A549 (cell line): ENCODE results near the gene ZNF768. TPM values are rescaled to one million over a fixed set of nuclear protein-coding genes. Genes with fewer than 3 reads are reported as not detected.
A peak's percentile ranks its signal among the peaks of the same experiment; 100 is the strongest.
"Not testable (repeated sequence)": the region's sequence is repeated elsewhere in the genome, so short reads cannot be mapped to it uniquely, and the experiment has no call there.

Experiments used
- ATAC-seq, 2 experiments: fragments of 200-7000 bp in 1 of 2; fragments of >200 bp in 1 of 2; cut with Nextera tagmentation in 1 of 2; cut with Tn5 transposase in 1 of 2; 3 replicates each; pipeline versions ENCODE4 v1.8.0 to v1.9.1; 2018 to 2020; ENCODE audit warnings: mild to moderate bottlenecking in 1 of 2, moderate library complexity in 1 of 2
- CTCF ChIA-PET: fragments of 300-600 bp; sonication (Branson Sonifier 250); formaldehyde crosslinking; extraction: SDS; loops from one replicate; lab custom pipeline; 2021; ENCODE audit warnings: antibody characterized with exemption, inconsistent platforms; lab: Yijun Ruan, JAX
- POLR2A ChIA-PET: fragments of 350-600 bp; formaldehyde crosslinking; extraction: SDS; loops from one replicate; lab custom pipeline; 2021; ENCODE audit warnings: antibody characterized with exemption, inconsistent platforms; lab: Yijun Ruan, JAX
- DNase-seq, 2 experiments: peaks; one replicate each; pipeline versions ENCODE4 v3.0.0 to v3.0.0-alpha.2; 2011 to 2016; ENCODE audit warnings: low read depth in 1 of 2, low spot score in 1 of 2
- FAIRE-seq: peaks from 2 replicates; lab custom pipeline; 2011; peaks lifted over from hg19 to GRCh38; lab: Jason Lieb, UNC
- H3K27ac ChIP-seq, 2 experiments: fragments of >200 bp; sonication (Bioruptor Twin); formaldehyde crosslinking; 3 replicates each; pipeline ENCODE4 v1.5.1; 2016 to 2017
- H3K4me1 ChIP-seq: fragments of >200 bp; sonication (Bioruptor Twin); formaldehyde crosslinking; 3 replicates; pipeline ENCODE4 v1.6.1; 2016
- H3K4me2 ChIP-seq: fragments of >200 bp; sonication (Bioruptor Twin); formaldehyde crosslinking; 3 replicates; pipeline ENCODE4 v1.6.1; 2016
- H3K4me3 ChIP-seq: fragments of >200 bp; sonication (Bioruptor Twin); formaldehyde crosslinking; 3 replicates; pipeline ENCODE4 v1.5.1; 2016
- H3K9me3 ChIP-seq: fragments of >200 bp; sonication (Bioruptor Twin); formaldehyde crosslinking; 3 replicates; pipeline ENCODE4 v1.6.1; 2016
- CEBPB ChIP-seq, 2 experiments: fragments of >200 bp in 1 of 2; sonication (Bioruptor Twin) in 1 of 2; formaldehyde crosslinking in 1 of 2; IDR thresholded peaks; 2 replicates each; pipeline ENCODE4 v1.6.1; 2012 to 2016
- FOSL2 ChIP-seq, 2 experiments: fragments of 450-650 bp in 1 of 2; fragments of >200 bp in 1 of 2; sonication (Bioruptor Twin) in 1 of 2; formaldehyde crosslinking; IDR thresholded peaks; 2 replicates each; pipeline versions ENCODE4 v1.5.0 to v1.6.1; 2016 to 2020; ENCODE audit warnings: mild to moderate bottlenecking in 1 of 2, moderate library complexity in 1 of 2
- HEYL ChIP-seq: fragments of 250-450 bp; sonication (Bioruptor Pico); IDR thresholded peaks from 2 replicates; pipeline ENCODE4 v1.8.0; 2021; ENCODE audit warnings: mild to moderate bottlenecking, moderate library complexity
- KDM5A ChIP-seq: fragments of 200-600 bp; sonication (generic); IDR thresholded peaks from 2 replicates; pipeline ENCODE4 v1.6.1; 2016; ENCODE audit warnings: antibody characterized with exemption, mild to moderate bottlenecking
- MAFK ChIP-seq: fragments of 450-650 bp; IDR thresholded peaks from 2 replicates; pipeline ENCODE4 v1.6.1; 2014; ENCODE audit not compliant: partially characterized antibody
- NFE2L2 ChIP-seq: fragments of 150-350 bp; conservative IDR thresholded peaks from 2 replicates; pipeline ENCODE4 v1.6.1; 2014; ENCODE audit warnings: low read length
- NPAS2 ChIP-seq: fragments of 250-450 bp; sonication (Bioruptor Pico); IDR thresholded peaks from 2 replicates; pipeline ENCODE4 v1.8.0; 2022; ENCODE audit warnings: mild to moderate bottlenecking, moderate library complexity, borderline replicate concordance
- POLR2AphosphoS2 ChIP-seq: conservative IDR thresholded peaks from 2 replicates; pipeline ENCODE4 v1.6.1; 2012; ENCODE audit warnings: low read length, improper control_type of control experiment, inconsistent platforms
- RARB ChIP-seq: fragments of 250-450 bp; sonication (Bioruptor Pico); IDR thresholded peaks from 2 replicates; pipeline ENCODE4 v1.8.0; 2021; ENCODE audit warnings: mild to moderate bottlenecking, moderate library complexity
- RCOR1 ChIP-seq: fragments of 150-350 bp; IDR thresholded peaks from 2 replicates; pipeline ENCODE4 v1.6.1; 2014; ENCODE audit warnings: antibody characterized with exemption, low read length, low read depth
- WGBS: methylation state at CpG from one replicate; pipeline ENCODE4 v1.1.6; 2017; ENCODE audit errors: missing lambda C conversion rate; 5-methylcytosine and 5-hydroxymethylcytosine counted together
- polyA plus RNA-seq, 4 experiments: library from polyadenylated mRNA; depleted of rRNA in 3 of 4; stranded (reverse); fragments of >200 nt; fragmentation: RNase III in 1 of 4; extraction: RNeasy Plus Mini Kit Qiagen cat#74134 plus additional on column Dnase treatment in 1 of 4; gene quantifications; 2 replicates in 3 of 4; 3 replicates in 1 of 4; pipeline ENCODE4 v1.2.3, GENCODE V29; 2011 to 2017
- TF ChIP-seq, protein P1 (sequence below): fragments of 200-600 bp; sonication (generic); IDR thresholded peaks from 2 replicates; pipeline ENCODE4 v1.6.1; 2016; ENCODE audit warnings: antibody characterized with exemption, mild to moderate bottlenecking, moderate library complexity
- TF ChIP-seq, protein P2 (sequence below): fragments of >200 bp; sonication (Bioruptor Twin); formaldehyde crosslinking; IDR thresholded peaks from 3 replicates; pipeline ENCODE4 v1.6.1; 2016
- TF ChIP-seq, protein P3 (sequence below): fragments of 450-650 bp; IDR thresholded peaks from 2 replicates; pipeline ENCODE4 v1.6.1; 2014; ENCODE audit warnings: antibody characterized with exemption

ZNF768 gene
- polyA plus RNA-seq, 2 of the 4 experiments (the other 2 are of a cell fraction): 17.0 to 33.6 TPM

DNA sequence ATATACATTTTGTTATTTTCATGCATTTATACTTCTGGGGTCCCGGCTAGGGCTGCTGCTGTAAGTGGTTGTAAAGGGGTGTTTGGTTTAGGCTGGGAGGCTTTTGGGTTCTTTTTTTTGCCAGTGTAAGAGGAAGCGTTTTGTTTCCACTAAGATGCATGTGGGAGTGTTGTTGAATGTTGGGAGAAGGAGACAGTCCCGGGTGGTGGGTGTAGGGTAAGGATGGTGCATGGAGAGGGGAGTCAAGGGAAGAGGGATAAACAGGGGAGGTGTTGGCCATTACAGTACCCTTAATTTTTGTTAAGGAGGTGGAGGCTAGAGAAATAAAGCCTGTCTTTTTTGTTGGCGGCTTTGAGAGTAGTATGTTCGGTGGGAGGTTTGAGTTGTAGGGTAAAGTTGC, 16.7 kb upstream of the ZNF768 start:
- ChIA-PET POLR2A (no interaction called here), CTCF (interaction anchor here (1.6 to 3.2 kb wide), 2 partner anchors 15 to 113 kb away, joined by 3 to 10 read pairs; partner anchors contain the start of genes DCTPP1 and ZNF764)
- no peak for FAIRE-seq
- DNase-seq: no peak
- no peak overlapping the region for H3K4me3 ChIP-seq
- H3K4me1 ChIP-seq: peaks cover 10% of the 10 kb centered on the region; the same call in 1 of the 3 replicates
- ATAC-seq: no peak
- H3K4me2 ChIP-seq: no peak overlapping the region
- no peak for TF ChIP-seq RARB (CRISPR knock-in tag)
- TF ChIP-seq NFE2L2: no peak
- TF ChIP-seq NPAS2 (CRISPR knock-in tag): no peak
- TF ChIP-seq POLR2AphosphoS2: no peak
- TF ChIP-seq CEBPB (IDR thresholded peaks at IDR 0.05): no peak
- TF ChIP-seq, protein P1, sequence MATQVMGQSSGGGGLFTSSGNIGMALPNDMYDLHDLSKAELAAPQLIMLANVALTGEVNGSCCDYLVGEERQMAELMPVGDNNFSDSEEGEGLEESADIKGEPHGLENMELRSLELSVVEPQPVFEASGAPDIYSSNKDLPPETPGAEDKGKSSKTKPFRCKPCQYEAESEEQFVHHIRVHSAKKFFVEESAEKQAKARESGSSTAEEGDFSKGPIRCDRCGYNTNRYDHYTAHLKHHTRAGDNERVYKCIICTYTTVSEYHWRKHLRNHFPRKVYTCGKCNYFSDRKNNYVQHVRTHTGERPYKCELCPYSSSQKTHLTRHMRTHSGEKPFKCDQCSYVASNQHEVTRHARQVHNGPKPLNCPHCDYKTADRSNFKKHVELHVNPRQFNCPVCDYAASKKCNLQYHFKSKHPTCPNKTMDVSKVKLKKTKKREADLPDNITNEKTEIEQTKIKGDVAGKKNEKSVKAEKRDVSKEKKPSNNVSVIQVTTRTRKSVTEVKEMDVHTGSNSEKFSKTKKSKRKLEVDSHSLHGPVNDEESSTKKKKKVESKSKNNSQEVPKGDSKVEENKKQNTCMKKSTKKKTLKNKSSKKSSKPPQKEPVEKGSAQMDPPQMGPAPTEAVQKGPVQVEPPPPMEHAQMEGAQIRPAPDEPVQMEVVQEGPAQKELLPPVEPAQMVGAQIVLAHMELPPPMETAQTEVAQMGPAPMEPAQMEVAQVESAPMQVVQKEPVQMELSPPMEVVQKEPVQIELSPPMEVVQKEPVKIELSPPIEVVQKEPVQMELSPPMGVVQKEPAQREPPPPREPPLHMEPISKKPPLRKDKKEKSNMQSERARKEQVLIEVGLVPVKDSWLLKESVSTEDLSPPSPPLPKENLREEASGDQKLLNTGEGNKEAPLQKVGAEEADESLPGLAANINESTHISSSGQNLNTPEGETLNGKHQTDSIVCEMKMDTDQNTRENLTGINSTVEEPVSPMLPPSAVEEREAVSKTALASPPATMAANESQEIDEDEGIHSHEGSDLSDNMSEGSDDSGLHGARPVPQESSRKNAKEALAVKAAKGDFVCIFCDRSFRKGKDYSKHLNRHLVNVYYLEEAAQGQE: no peak
- TF ChIP-seq, protein P2, sequence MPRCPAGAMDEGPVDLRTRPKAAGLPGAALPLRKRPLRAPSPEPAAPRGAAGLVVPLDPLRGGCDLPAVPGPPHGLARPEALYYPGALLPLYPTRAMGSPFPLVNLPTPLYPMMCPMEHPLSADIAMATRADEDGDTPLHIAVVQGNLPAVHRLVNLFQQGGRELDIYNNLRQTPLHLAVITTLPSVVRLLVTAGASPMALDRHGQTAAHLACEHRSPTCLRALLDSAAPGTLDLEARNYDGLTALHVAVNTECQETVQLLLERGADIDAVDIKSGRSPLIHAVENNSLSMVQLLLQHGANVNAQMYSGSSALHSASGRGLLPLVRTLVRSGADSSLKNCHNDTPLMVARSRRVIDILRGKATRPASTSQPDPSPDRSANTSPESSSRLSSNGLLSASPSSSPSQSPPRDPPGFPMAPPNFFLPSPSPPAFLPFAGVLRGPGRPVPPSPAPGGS: no peak
- no peak for TF ChIP-seq RCOR1
- TF ChIP-seq HEYL (CRISPR knock-in tag): no peak
- TF ChIP-seq KDM5A: no peak
- WGBS: 79% methylated on average over 5 of the region's 5 CpGs
- H3K27ac ChIP-seq: no peak overlapping the region
- no peaks in the 10 kb centered on the region for H3K9me3 ChIP-seq

DNA sequence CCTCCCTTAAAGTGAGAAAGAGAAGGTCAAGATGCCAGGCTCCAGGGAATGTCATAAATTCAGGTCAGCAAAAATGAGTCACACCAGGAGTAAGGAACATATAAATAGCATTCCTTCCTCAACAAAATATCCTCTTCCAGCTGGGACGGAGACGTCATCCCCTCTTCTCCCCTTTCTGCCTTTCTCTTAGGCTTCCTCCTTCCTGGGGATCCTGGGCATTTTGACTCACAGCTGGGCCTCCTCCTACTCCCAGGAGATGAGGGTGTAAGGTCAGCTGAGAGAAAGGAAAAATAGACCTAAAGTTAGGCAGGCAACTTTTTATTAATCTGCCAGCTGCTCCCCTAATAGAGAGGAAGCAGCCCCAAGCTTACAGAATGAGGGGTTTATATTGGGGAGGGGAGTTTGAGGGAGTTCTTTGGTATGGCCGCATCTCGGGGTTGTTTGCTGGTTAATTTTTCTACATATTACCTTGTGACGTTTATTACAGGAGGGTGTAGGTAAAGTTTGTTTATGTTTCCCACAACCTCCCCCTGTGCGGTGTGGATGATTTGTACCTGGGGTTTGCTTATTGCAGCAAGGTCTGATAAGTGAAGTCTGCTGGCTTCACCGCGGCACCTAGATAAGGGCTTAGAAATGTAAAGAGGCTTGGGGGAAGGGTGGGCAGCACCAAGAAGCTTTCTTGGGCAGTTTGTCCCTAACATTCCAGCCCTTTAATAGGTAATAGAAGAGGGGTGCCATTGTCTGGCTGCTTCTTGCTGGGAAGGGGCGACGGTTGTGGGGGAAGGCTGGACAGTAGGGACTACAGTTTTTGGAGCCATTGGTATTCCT, 15.3 kb upstream of the ZNF768 start:
- Histone ChIP-seq H3K4me1 (peaks cover 10% of the 10 kb centered on the region; the same call in 1 of the 3 replicates), H3K4me2 (peak overlapping the region; percentile 33; the same call in 2 of the 3 replicates), H3K27ac (no peak overlapping the region), H3K4me3 (no peak overlapping the region), H3K9me3 (no peaks in the 10 kb centered on the region)
- FAIRE-seq (no peak), ATAC-seq (peak; percentile 40 to 41; a peak in 3 of 6 replicates), DNase-seq (no peak)
- TF ChIP-seq FOSL2 (IDR thresholded peaks at IDR 0.05) (no peak), FOSL2 (CRISPR knock-in tag; IDR thresholded peaks at IDR 0.05) (0 out of 2 replicates have a peak, but pooled peaks have one; percentile 26), MAFK (peak; percentile 48)
- TF ChIP-seq, protein P3, sequence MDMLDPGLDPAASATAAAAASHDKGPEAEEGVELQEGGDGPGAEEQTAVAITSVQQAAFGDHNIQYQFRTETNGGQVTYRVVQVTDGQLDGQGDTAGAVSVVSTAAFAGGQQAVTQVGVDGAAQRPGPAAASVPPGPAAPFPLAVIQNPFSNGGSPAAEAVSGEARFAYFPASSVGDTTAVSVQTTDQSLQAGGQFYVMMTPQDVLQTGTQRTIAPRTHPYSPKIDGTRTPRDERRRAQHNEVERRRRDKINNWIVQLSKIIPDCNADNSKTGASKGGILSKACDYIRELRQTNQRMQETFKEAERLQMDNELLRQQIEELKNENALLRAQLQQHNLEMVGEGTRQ: no peak
- CTCF ChIA-PET: interaction anchor here (0.6 to 3.2 kb wide), 3 partner anchors 14 to 16 kb away, joined by 3 to 10 read pairs (median 6); partner anchors contain the start of gene ZNF764
- 74% methylated on average over 10 of the region's 10 CpGs for WGBS
- POLR2A ChIA-PET: interaction anchor here (2.9 kb wide), 1 partner anchor 17 kb away, joined by 9 read pairs; the partner anchor contains the start of gene ZNF764

DNA sequence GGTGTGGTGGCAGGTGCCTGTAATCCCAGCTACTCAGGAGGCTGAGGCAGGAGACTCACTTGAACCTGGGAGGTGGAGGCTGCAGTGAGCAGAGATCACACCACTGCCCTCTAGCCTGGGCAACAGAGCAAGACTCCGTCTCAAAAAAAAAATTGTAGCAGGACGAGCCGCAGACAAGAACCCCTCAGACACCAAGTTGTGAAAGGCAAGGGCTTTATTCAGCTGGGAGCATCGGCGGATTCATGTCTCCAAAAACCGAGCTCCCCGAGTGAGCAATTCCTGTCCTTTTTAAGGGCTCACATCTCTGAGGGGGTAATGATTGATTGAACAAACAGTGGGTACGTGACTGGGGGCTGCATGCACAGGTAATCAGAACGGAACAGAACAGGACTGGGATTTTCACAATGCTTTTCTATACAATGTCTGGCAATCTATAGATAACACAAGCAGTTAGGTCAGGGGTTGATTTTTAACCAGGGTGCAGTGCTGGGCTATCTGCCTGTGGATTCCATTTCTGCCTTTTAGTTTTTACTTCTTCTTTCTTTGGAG, 14.6 kb upstream of the ZNF768 start:
- Histone ChIP-seq H3K4me2 (peak overlapping the region; percentile 33; the same call in 2 of the 3 replicates), H3K4me1 (peaks cover 10% of the 10 kb centered on the region; the same call in 1 of the 3 replicates)
- 78% methylated on average over 9 of the region's 9 CpGs for WGBS
- not testable (repeated sequence) for H3K9me3 ChIP-seq, H3K27ac ChIP-seq, H3K4me3 ChIP-seq, FAIRE-seq, DNase-seq
- ChIA-PET CTCF (interaction anchor here (0.6 to 1.9 kb wide), 4 partner anchors 15 to 74 kb away, joined by 3 to 6 read pairs (median 4); no protein-coding TSS in a partner anchor), POLR2A (interaction anchor here (2.9 kb wide), 1 partner anchor 17 kb away, joined by 9 read pairs; the partner anchor contains the start of gene ZNF764)
- ATAC-seq: peak in 1 of 2 experiments; percentile 24; a peak in 1 of 6 replicates

DNA sequence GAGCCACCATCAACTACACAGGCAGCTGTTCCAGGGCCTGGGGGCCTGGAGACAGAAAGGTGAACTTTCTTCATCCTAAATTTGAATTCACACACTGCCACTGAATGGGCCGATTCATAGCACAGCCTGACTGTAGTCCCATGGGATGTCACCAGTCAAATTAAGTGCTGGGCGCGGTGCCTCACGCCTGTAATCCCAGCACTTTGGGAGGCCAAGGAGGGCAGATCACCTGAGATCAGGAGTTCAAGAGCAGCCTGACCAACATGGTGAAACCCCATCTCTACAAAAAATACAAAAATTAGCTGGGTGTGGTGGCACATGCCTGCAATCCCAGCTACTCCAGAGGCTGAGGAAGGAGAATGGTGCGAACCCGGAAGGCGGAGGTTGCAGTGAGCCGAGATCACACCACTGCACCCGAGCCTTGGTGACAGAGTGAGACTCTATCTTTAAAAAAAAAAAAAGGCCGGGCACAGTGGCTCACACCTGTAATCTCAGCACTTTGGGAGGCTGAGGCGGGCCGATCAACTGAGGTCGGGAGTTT, 13.7 kb upstream of the ZNF768 start:
- not testable (repeated sequence) for FAIRE-seq
- POLR2A ChIA-PET: interaction anchor here (2.9 kb wide), 1 partner anchor 18 kb away, joined by 9 read pairs; the partner anchor contains the start of gene ZNF764

More for the DNA sequence above, 13.7 kb upstream of the ZNF768 start:
- DNase-seq, ATAC-seq, H3K9me3 ChIP-seq, H3K4me3 ChIP-seq, H3K4me2 ChIP-seq: not testable (repeated sequence)
- CTCF ChIA-PET: interaction anchor here (0.8 to 1.9 kb wide), 3 partner anchors 17 to 75 kb away, joined by 3 to 6 read pairs (median 4); no protein-coding TSS in a partner anchor
- peaks cover 17% of the 10 kb centered on the region; the same call in 2 of the 3 replicates for H3K4me1 ChIP-seq
- 87% methylated on average over 13 of the region's 13 CpGs for WGBS
- peak overlapping the region in 1 of 2 experiments; percentile 31; a peak in 2 of 6 replicates for H3K27ac ChIP-seq
